ENCODE data around the gene NPL.

NPL gene

DNA sequence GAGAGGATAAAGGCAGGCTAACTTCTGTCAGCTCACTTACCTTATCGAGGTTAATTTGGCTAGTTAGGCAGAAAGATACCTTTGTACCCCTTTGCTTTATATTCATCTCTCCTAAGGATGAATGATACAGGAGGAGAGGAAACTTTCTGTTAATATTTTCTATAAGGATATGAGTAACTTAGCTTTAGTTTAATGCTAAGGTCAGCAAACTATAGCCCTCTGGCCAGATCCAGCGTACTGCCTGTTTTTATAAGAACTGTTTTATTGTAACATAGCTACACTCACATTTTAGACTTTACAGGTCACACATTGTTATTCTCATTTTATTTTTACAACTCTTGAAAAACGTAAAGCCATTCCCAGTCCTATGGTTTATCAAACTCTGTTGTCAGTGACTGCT, 67.6 kb downstream of the NPL start:
- Histone ChIP-seq H3K27me3 (ENCODE audit: low read length) (no peaks in the 10 kb centered on the region), H3K9me2 (replicated peaks; ENCODE audit: insufficient read depth, low read length) (no peaks in the 10 kb centered on the region), H3K9ac (ENCODE audit: low read length) (no peak overlapping the region), H3K27ac (ENCODE audit: low read depth, low read length) (no peak overlapping the region), H3K36me3 (ENCODE audit: low read length) (peaks cover 92% of the 10 kb centered on the region), H4K20me1 (ENCODE audit: low read depth, low read length) (peaks cover 26% of the 10 kb centered on the region), H3K4me3 (ENCODE audit: insufficient read depth, low read length, poor library complexity, severe bottlenecking) (no peak overlapping the region), H2AFZ (ENCODE audit: low read depth, low read length, severe bottlenecking) (no peak overlapping the region), H3F3A (ENCODE audit: insufficient read depth) (peaks cover 19% of the 10 kb centered on the region), H3K79me2 (ENCODE audit: insufficient read depth, low read length) (peaks cover 53% of the 10 kb centered on the region; the same call in 1 of the 2 replicates), H3K9me3 (ENCODE audit: insufficient read depth, low read length) (no peaks in the 10 kb centered on the region), H3K4me2 (ENCODE audit: low read depth, low read length, poor library complexity, severe bottlenecking) (no peak overlapping the region)
- no peak for TF ChIP-seq EZH2phosphoT487 (conservative IDR thresholded peaks at IDR 0.05; ENCODE audit: low read length)
- TF ChIP-seq, protein P1, sequence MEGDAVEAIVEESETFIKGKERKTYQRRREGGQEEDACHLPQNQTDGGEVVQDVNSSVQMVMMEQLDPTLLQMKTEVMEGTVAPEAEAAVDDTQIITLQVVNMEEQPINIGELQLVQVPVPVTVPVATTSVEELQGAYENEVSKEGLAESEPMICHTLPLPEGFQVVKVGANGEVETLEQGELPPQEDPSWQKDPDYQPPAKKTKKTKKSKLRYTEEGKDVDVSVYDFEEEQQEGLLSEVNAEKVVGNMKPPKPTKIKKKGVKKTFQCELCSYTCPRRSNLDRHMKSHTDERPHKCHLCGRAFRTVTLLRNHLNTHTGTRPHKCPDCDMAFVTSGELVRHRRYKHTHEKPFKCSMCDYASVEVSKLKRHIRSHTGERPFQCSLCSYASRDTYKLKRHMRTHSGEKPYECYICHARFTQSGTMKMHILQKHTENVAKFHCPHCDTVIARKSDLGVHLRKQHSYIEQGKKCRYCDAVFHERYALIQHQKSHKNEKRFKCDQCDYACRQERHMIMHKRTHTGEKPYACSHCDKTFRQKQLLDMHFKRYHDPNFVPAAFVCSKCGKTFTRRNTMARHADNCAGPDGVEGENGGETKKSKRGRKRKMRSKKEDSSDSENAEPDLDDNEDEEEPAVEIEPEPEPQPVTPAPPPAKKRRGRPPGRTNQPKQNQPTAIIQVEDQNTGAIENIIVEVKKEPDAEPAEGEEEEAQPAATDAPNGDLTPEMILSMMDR (IDR thresholded peaks at IDR 0.05; ENCODE audit: insufficient read depth, low read length, poor library complexity, severe bottlenecking) = no peak

DNA sequence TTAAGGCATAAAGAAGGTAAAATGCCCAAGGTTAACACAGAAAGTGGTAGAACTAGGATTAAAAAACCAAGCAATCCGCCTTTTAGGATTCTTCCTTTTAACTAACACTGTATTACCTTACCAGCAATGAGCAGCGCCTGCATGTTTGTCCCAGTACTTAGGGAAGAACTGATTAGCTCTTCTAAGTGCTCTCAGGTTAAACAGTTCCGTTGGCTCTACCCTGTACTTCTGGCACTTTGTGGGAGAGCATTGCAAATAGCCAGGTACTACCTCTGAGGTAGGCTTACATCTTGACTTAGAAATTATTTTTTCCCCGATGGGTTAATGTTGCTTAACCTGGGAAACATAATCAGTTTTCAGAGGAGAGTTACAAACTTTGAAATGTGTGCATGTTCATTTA, 71.1 kb downstream of the NPL start:
- no peak overlapping the region for H3K27ac ChIP-seq (ENCODE audit: low read depth, low read length)
- H2AFZ ChIP-seq (ENCODE audit: low read depth, low read length, severe bottlenecking) = no peak overlapping the region
- H3K9ac ChIP-seq (ENCODE audit: low read length) = no peak overlapping the region
- H3K4me3 ChIP-seq (ENCODE audit: insufficient read depth, low read length, poor library complexity, severe bottlenecking) = no peak overlapping the region
- no peak overlapping the region for H3K4me2 ChIP-seq (ENCODE audit: low read depth, low read length, poor library complexity, severe bottlenecking)
- H3K79me2 ChIP-seq (ENCODE audit: insufficient read depth, low read length) = peaks cover 60% of the 10 kb centered on the region
- H4K20me1 ChIP-seq (ENCODE audit: low read depth, low read length) = peaks cover 19% of the 10 kb centered on the region
- H3K9me3 ChIP-seq (ENCODE audit: insufficient read depth, low read length) = no peaks in the 10 kb centered on the region
- H3F3A ChIP-seq (ENCODE audit: insufficient read depth) = peaks cover 22% of the 10 kb centered on the region
- peaks cover 94% of the 10 kb centered on the region for H3K36me3 ChIP-seq (ENCODE audit: low read length)
- no peaks in the 10 kb centered on the region for H3K27me3 ChIP-seq (ENCODE audit: low read length)
- no peak for TF ChIP-seq EZH2phosphoT487 (conservative IDR thresholded peaks at IDR 0.05; ENCODE audit: low read length)
- TF ChIP-seq, protein P1 (IDR thresholded peaks at IDR 0.05; ENCODE audit: insufficient read depth, low read length, poor library complexity, severe bottlenecking) = no peak
- H3K9me2 ChIP-seq (replicated peaks; ENCODE audit: insufficient read depth, low read length) = no peaks in the 10 kb centered on the region

DNA sequence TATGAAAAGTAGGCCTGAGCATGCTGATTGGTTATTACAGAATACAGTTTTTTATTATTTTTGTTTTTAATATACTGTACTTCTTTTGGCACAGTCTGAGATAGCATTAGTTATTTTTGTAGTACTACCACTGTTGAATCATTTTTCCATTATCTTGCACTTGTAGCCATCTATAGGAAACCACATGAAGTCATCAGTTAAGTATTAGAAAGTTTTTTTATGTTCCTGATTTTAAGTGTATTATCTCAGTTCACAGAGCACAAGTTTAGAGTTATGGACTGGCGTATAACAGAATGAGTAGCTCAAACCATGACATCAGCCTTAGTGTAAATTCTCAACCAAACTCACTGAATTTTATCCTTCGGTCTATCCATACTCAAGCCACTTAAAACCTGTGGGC, 72.4 kb downstream of the NPL start:
- H3F3A ChIP-seq (ENCODE audit: insufficient read depth) = peaks cover 27% of the 10 kb centered on the region
- H3K79me2 ChIP-seq (ENCODE audit: insufficient read depth, low read length) = peaks cover 52% of the 10 kb centered on the region
- peaks cover 19% of the 10 kb centered on the region for H4K20me1 ChIP-seq (ENCODE audit: low read depth, low read length)
- no peaks in the 10 kb centered on the region for H3K27me3 ChIP-seq (ENCODE audit: low read length)
- H3K9me2 ChIP-seq (replicated peaks; ENCODE audit: insufficient read depth, low read length) = no peaks in the 10 kb centered on the region
- H3K4me3 ChIP-seq (ENCODE audit: insufficient read depth, low read length, poor library complexity, severe bottlenecking) = no peak overlapping the region
- H2AFZ ChIP-seq (ENCODE audit: low read depth, low read length, severe bottlenecking) = no peak overlapping the region
- peaks cover 98% of the 10 kb centered on the region for H3K36me3 ChIP-seq (ENCODE audit: low read length)
- no peak overlapping the region for H3K4me2 ChIP-seq (ENCODE audit: low read depth, low read length, poor library complexity, severe bottlenecking)
- no peaks in the 10 kb centered on the region for H3K9me3 ChIP-seq (ENCODE audit: insufficient read depth, low read length)
- no peak overlapping the region for H3K27ac ChIP-seq (ENCODE audit: low read depth, low read length)
- H3K9ac ChIP-seq (ENCODE audit: low read length) = no peak overlapping the region
- TF ChIP-seq EZH2phosphoT487 (conservative IDR thresholded peaks at IDR 0.05; ENCODE audit: low read length) = no peak
- TF ChIP-seq, protein P1 (IDR thresholded peaks at IDR 0.05; ENCODE audit: insufficient read depth, low read length, poor library complexity, severe bottlenecking) = no peak

All from SU-DHL-6 (cell line).